Heart left ventricle (tissue), 16 donors: ENCODE data around the gene KLHL22. TPM values are rescaled to one million over a fixed set of nuclear protein-coding genes. Genes with fewer than 3 reads are reported as not detected.
A peak's percentile ranks its signal among the peaks of the same experiment; 100 is the strongest.

Experiments used
- ATAC-seq, 4 donors: fragments of 200-7000 bp; cut with Tn5 transposase; one replicate each; pipeline ENCODE4 v1.9.1; 2020 to 2022; ENCODE audit warnings: moderate library complexity in 4 of 4, mild to moderate bottlenecking in 3 of 4, moderate number of reproducible peaks in 1 of 4
- DNase-seq, 5 donors: peaks; one replicate each; pipeline ENCODE4 v3.0.0-alpha.2; 2020
- H3K27ac ChIP-seq, 12 donors: fragments of 200-600 bp; sonication (generic) in 4 of 12; one replicate each; pipeline versions ENCODE4 v1.5.0 to v1.8.0; 2016 to 2022; ENCODE audit warnings: mild to moderate bottlenecking in 2 of 12
- H3K27me3 ChIP-seq, 9 donors: fragments of 200-600 bp; sonication (generic) in 2 of 9; one replicate each; pipeline versions ENCODE4 v1.5.1 to v1.8.0; 2016 to 2022; ENCODE audit warnings: mild to moderate bottlenecking in 3 of 9
- H3K36me3 ChIP-seq, 9 donors: fragments of 200-600 bp; sonication (generic) in 2 of 9; one replicate each; pipeline versions ENCODE4 v1.5.0 to v1.8.0; 2018 to 2022; ENCODE audit warnings: mild to moderate bottlenecking in 2 of 9
- H3K4me1 ChIP-seq, 12 donors: fragments of 200-600 bp; sonication (generic) in 4 of 12; one replicate each; pipeline versions ENCODE4 v1.5.0 to v1.8.0; 2016 to 2022; ENCODE audit warnings: mild to moderate bottlenecking in 3 of 12
- H3K4me3 ChIP-seq, 12 donors: fragments of 200-600 bp; sonication (generic) in 4 of 12; one replicate each; pipeline versions ENCODE4 v1.5.0 to v1.8.0; 2017 to 2022; ENCODE audit warnings: mild to moderate bottlenecking in 9 of 12, moderate library complexity in 4 of 12
- H3K9me3 ChIP-seq, 12 donors: fragments of 200-600 bp; sonication (generic) in 4 of 12; one replicate each; pipeline versions ENCODE4 v1.5.0 to v1.8.0; 2016 to 2022; ENCODE audit warnings: mild to moderate bottlenecking in 1 of 12
- CTCF ChIP-seq, 12 donors: fragments of 200-600 bp; sonication (generic) in 4 of 12; IDR thresholded peaks; one replicate each; pipeline versions ENCODE4 v1.5.0 to v1.8.0; 2018 to 2022; ENCODE audit warnings: antibody characterized with exemption in 12 of 12, mild to moderate bottlenecking in 5 of 12
- POLR2A ChIP-seq, 2 donors: fragments of 450-650 bp; IDR thresholded peaks; one replicate each; pipeline ENCODE4 v1.6.1; 2017; ENCODE audit warnings: antibody characterized with exemption in 2 of 2, mild to moderate bottlenecking in 2 of 2, moderate library complexity in 2 of 2
- WGBS, 4 donors: extraction: QIAGEN DNeasy Blood & Tissue Kit in 2 of 4; methylation state at CpG; one replicate each; pipeline versions ENCODE4 v1.1.5 to v1.1.7; 2013 to 2018; 5-methylcytosine and 5-hydroxymethylcytosine counted together
- intact Hi-C, 10 donors: fragments of 100-400 bp; cut with DNase I; formaldehyde crosslinking; loops; one replicate each; pipeline versions ENCODE4 v1.11.1 to v1.14.2; 2022
- polyA plus RNA-seq, 2 donors: library from polyadenylated mRNA; stranded (reverse); fragments of 200-250 nt; gene quantifications; one replicate each; pipeline ENCODE4 v1.2.3, GENCODE V29; 2013
- total RNA-seq, 9 donors: library from RNA; depleted of rRNA in 2 of 9; stranded (reverse); fragments of >200 nt in 2 of 9; fragmentation: NEBNext Ultra II Directional in 3 of 9; extraction: Animal tissue kit (Norgen Biotek cat#: 25700) in 3 of 9; gene quantifications; one replicate each; pipeline versions ENCODE4 v1.1.0 to v1.2.4, GENCODE V29; 2016 to 2023
- donor health status: ischemic (EF 13 %, LVEDD 7.1; RV severe dilation, severe dysfunction).
- donor health status: healthy with polysubstance abuse.
- donor health status: DM: no; HTN: yes; CAD: no.
- donor health status: DM: no; HTN: no; CAD: no.
- donor health status: ischemic (EF 25% LVEDD 6.9; RV normal size, moderate dysfunction).
- donor health status: ischemic (EF 25% LVEDD 5.7; RV mildly dilated, moderate dysfunction).
- donor health status: healthy.
- donor health status: DM: yes; HTN: yes; CAD: no.
- donor health status: ischemic (EF 35%, LVEDD 5.7; RV mildly dilated, moderate dysfunction).
- donor health status: nonischemic (EF 11% LVEDD 7.7; RV severe dilation, severe dysfunction).
- donor health status: DM: yes; HTN: yes; CAD: no.
- donor health status: PGD.
- donor health status: ischemic (EF 29% LVEDD 5.4; RV normal size, mild dysfunction).
- donor health status: nonischemic (EF 23%, LVEDD 6.1; RV moderate dilation, normal function).

Gene KLHL22
- total and polyA plus RNA-seq, 11 donors, result 10.2 to 23.6 (median 16.8) TPM

- intact Hi-C loops, result loop anchor here in 2 of 10 donors (10.0 kb wide), 2 partner anchors 137 to 277 kb away; no protein-coding TSS in a partner anchor
- DNase-seq, result peak in 1 of 5 donors; percentile 15
- Histone ChIP-seq H3K27ac (no peak overlapping the region), H3K36me3 (peaks cover 0 to 32% (median 9%) of the 10 kb centered on the region in 9 donors), H3K4me1 (peaks cover 0 to 52% (median 23%) of the 10 kb centered on the region in 12 donors), H3K9me3 (no peaks in the 10 kb centered on the region), H3K4me3 (no peak overlapping the region), H3K27me3 (peaks cover 0 to 52% (median 0%) of the 10 kb centered on the region in 9 donors)
- 92 to 98% (median 97%) methylated on average over 4 of the region's 4 CpGs for WGBS, 4 donors
- TF ChIP-seq POLR2A (IDR thresholded peaks at IDR 0.05) (no peak), CTCF (IDR thresholded peaks at IDR 0.05) (no peak)
- no peak for ATAC-seq
Measured at GRCh38 chr22:20427945-20428417, 67.6 kb downstream of the KLHL22 start.

GRCh38 chr22:20427104-20427944 lies 68.3 kb downstream of the KLHL22 start:
- Histone ChIP-seq H3K4me3 (no peak overlapping the region), H3K27ac (no peak overlapping the region), H3K9me3 (no peaks in the 10 kb centered on the region), H3K36me3 (peaks cover 0 to 32% (median 9%) of the 10 kb centered on the region in 9 donors), H3K4me1 (peaks cover 0 to 55% (median 26%) of the 10 kb centered on the region in 12 donors), H3K27me3 (peaks cover 0 to 52% (median 0%) of the 10 kb centered on the region in 9 donors)
- 95 to 97% (median 95%) methylated on average over 7 to 8 of the region's 8 CpGs for WGBS, 4 donors
- intact Hi-C loops, result loop anchor here in 2 of 10 donors (10.0 kb wide), 2 partner anchors 137 to 277 kb away; no protein-coding TSS in a partner anchor
- no peak for TF ChIP-seq POLR2A (IDR thresholded peaks at IDR 0.05)
- no peak for TF ChIP-seq CTCF (IDR thresholded peaks at IDR 0.05)
- peak in 1 of 5 donors; percentile 22 for DNase-seq
- ATAC-seq, result no peak

- no peak for ATAC-seq
- Histone ChIP-seq H3K4me3 (peak overlapping the region in 7 of 12 donors; percentile 16 to 50 (median 45)), H3K27ac (no peak overlapping the region), H3K4me1 (peaks cover 0 to 47% (median 24%) of the 10 kb centered on the region in 12 donors), H3K36me3 (peaks cover 0 to 32% (median 9%) of the 10 kb centered on the region in 9 donors), H3K27me3 (peaks cover 0 to 42% (median 0%) of the 10 kb centered on the region in 9 donors), H3K9me3 (no peaks in the 10 kb centered on the region)
- WGBS, 4 donors, result 80 to 85% (median 83%) methylated on average over 11 to 12 of the region's 12 CpGs
- DNase-seq, result peak in 1 of 5 donors; percentile 34
- intact Hi-C loops, result loop anchor here in 2 of 10 donors (10.0 kb wide), 2 partner anchors 139 to 279 kb away; no protein-coding TSS in a partner anchor
- TF ChIP-seq CTCF (IDR thresholded peaks at IDR 0.05) (no peak), POLR2A (IDR thresholded peaks at IDR 0.05) (no peak)
Measured at GRCh38 chr22:20426259-20426615, 69.4 kb downstream of the KLHL22 start.
